Pulmonary artery endothelial cell (primary cell): Measurements from ENCODE around the gene FMNL2. TPM values are rescaled to one million over a fixed set of nuclear protein-coding genes. Genes with fewer than 3 reads are reported as not detected.

ENCODE experiments used
- DNase-seq: peaks from one replicate; pipeline ENCODE4 v3.0.0-alpha.2; 2011; ENCODE audit warnings: low read depth, low spot score
- total RNA-seq: library from RNA; depleted of rRNA; stranded (reverse); fragments of >200 nt; gene quantifications from 2 replicates; pipeline ENCODE4 v1.2.3, GENCODE V29; 2014

Gene FMNL2
- total RNA-seq, 1 donor from 2014 or later, result 26.6 TPM

DNA sequence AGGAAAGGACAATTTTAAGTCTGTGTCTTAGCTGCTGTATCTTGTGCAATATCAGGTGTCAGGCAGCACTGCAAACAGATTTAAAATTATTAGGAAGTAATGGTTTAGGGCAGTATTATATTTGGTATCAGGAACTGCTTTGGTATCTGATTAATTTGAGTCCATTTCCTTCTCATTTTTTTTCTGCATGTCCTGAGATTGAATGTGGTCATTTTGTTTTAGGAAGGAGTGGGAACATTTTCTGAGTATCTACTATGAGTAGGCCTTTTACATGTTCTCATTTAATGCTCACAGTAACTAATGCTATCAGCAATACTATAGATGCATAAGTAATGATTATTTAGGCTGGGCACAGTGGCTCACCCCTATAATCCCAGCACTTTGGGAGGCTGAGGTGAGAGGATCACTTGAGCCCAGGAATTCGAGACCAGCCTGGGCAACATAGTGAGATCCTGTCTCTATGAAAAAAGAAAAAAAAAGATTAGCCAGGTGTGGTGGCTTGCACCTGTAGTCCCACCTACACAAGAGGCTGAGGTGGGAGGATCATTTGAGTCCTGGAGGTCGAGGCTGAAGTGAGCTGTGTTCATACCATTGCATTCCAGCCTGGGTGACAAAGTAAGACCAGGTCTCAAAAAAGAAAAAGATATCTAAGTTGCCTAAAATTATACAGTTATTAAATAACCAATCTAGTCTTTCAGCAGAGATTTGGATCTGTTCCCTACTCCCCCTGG lies 4.7 kb downstream of the FMNL2 start:
- DNase-seq, result no peak

- no peak for DNase-seq
These were observed 7.5 kb downstream of the FMNL2 start for GRCh38 chr2:152342259-152343046.

DNA sequence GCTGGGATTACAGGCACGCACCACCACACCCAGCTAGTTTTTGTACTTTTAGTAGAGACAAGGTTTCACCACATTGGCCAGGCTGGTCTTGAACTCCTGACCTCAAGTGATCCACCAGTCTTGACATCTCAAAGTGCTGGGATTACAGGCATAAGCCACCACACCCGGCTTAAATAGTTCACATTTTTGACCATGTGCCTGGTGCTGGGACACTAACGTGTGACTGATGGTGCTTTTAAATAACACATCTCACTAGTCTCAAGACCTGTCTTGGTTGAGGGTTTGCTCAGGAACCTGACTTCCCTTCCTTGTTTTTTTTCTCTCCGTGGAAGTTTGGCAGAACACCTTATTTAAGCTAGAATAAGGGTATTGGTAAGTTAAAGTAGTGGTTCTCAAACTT lies 8.5 kb downstream of the FMNL2 start:
- DNase-seq, result no peak

- no peak for DNase-seq
These were observed 9.7 kb downstream of the FMNL2 start for GRCh38 chr2:152344579-152345195.

- DNase-seq, result no peak
These were observed 12.1 kb downstream of the FMNL2 start for GRCh38 chr2:152347076-152347475.

- no peak for DNase-seq
These were observed 13.4 kb downstream of the FMNL2 start for GRCh38 chr2:152348388-152348787.

- DNase-seq, result no peak
These were observed 14.4 kb downstream of the FMNL2 start for GRCh38 chr2:152349416-152349815.

- no peak for DNase-seq
These were observed 15.2 kb downstream of the FMNL2 start for GRCh38 chr2:152350155-152350679.

DNA sequence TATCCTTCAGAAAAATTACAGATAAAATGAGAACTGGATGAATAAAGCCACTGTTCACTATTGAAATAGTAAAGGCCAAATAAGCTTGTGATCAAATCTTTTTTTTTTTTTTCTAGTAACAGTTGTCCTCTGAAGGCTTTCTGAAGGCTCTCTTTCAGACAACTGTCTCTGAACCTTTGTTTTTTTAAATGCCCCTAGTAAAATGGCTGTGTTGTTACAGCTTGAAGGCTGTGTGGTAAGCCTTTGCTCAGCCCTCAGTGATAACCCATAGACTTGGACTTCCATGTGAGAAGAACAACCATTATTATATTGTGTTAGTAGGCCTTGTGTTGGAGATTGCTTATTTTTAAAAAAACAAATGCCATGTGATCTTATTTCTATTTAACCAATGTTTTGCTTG lies 17.6 kb downstream of the FMNL2 start:
- no peak for DNase-seq

DNA sequence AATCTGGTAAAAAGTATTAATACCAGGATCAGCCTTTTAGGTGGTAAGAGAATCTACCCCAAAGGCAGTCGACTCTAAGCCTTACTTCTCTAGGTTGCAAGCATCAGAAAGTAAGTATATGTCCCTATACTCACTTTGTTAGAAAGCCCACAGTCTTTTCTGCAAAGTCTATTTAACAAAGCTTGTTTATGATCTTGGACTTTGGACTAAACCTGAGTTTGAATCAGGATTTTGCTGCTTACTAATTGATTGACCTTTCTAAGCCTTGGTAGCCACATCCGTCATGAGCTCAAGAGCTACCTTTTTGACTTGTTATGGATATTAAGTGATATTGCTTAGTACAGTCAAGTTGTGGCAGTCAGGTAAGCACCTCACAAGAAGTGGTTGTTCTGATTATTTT lies 18.4 kb downstream of the FMNL2 start:
- DNase-seq, result no peak

DNA sequence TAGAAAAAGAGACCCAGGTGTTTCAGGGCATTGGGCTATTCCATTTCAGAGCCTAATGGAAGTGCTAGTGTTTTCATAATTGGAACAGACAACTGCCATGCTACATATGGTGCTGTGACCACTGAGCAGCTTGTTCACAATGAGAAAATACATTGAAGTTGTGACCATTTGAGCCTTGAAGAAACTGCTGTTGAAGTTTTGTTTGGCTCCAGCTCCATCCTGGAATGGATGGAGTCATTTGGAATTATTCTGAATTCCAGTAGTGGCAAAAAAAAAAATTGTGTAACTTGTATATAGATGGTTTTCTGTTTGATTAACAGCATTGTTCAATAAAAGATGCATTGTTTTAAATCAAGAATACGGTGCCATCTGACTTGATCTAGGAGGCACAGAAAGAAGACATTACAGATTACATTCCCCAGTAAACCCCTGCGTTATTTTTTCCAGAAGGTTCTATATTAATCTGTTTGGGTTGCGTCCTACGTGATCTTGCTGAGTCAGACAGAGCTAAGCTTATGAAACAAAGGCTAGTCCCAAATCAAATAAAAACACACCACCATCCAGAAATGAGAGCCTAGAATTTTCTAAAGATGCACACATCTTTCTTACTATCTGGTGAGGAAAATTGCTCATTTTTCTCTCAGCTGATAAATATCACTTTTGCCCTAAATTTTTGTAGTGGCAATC lies 19.2 kb downstream of the FMNL2 start:
- no peak for DNase-seq

- no peak for DNase-seq
These were observed 19.9 kb downstream of the FMNL2 start for GRCh38 chr2:152354909-152355308.

DNA sequence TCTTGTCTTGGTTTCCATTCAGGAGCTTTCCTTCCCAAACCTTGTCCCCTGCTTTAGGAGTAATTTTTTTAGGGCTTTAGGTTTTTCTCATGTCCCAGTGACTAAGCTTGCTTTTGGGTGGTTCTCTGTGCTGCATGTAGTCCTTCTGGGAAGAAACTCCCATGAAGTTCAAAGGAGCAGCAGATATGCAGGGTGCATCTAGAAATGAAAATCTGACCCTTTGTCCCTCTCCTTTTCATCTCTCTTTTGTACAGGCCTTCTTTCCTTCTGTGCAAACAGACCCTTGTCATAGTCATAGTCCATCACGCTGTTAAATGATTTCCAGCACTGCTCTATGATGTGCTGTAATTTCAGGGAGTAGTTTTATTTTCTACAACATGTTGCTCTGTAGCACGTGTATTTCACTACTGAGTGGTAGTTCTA lies 20.4 kb downstream of the FMNL2 start:
- DNase-seq, result no peak

DNA sequence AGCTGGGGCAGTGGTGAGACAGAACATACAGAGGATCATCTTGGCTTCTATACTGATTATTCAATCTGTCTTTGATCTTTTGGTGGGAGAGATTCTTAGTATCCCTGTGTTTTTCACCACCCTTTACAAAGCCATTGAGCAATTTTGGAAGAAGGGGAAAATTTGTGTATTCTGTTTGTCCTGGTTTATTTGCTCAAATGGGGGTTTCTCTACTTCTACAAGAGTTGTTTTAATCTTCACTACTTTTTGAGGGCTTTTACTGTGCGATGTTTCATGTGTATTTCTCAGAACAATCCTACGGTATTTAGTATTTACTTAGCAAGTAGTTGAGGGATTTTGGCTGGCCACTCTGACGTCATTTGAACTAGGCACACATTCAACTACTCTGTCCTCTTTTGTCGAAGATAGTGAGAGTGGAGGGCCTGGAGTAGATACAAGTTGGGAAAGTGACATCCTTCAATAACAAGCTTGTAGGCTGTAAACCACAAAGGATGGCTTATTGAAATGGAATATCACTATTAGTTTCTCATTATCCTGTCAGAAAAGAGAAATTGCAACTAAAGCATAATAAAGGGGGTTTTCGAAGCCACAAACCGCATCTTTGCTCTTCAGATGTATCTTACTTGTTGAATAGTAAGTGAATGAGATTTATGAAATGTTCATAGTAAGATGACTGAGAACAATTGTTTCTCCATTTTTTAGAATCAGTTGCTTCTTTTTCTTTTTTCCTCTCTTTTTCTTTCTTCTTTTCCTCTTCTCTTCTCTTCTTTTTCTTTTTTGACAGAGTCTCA lies 24.8 kb downstream of the FMNL2 start:
- no peak for DNase-seq

DNA sequence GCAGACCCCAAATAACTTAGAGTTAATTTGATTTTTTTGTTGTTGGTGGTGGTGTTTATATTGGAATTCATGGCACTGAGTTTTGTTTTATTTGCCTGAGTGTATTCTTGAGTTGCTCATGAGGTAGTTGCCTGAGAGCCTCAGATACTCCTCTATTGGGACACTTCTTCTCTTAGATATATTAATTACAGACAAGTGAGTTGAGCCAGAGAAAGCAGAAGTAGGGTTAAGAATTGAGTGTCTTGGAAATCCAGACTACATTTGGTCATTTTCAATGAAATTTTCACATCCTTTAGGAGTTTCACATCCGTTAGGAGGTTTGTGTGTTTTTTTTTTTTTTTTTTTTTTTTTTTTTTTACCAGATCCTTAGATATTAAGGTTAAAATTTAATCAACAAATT lies 29.0 kb downstream of the FMNL2 start:
- no peak for DNase-seq

DNA sequence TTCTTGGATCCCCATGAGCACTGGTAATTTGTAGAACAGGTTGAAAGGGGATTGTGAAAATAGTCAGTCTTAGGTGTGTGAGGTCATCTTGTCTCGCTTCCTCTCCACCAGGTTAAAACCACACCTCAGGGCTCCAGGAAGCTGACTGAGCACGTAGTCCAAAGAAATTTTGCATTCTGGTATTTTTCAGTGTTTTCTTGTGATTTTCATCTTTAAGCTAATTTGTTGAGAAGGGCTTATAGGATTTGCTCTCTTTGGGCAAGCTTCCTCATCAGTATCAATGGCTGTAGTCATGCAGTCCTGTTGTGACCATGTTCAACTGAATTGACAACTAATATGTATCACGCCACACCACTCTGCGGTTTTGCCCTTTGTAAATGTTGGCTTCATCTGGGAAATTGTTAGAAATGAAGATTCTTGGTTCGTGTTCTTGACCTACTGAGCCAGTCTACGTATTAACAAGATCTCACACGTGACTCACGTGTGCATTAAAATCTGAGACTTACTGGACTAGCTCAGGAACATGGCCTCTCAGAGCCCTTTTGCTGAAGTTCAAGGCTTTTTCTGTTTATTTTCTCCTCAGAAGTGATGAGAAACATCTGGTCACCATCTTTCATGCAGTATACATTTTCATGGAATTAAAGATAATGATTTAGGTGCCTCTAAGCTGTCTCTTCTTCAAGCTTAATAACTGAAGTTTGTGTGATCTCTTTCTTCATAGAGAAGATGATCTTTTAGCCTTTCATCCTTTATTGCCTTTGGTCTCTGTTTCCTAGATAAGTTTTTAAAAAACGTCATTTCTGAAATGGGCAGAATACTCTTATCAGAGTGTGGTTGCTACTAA lies 32.8 kb downstream of the FMNL2 start:
- no peak for DNase-seq

- no peak for DNase-seq
These were observed 34.3 kb downstream of the FMNL2 start for GRCh38 chr2:152369176-152369860.

DNA sequence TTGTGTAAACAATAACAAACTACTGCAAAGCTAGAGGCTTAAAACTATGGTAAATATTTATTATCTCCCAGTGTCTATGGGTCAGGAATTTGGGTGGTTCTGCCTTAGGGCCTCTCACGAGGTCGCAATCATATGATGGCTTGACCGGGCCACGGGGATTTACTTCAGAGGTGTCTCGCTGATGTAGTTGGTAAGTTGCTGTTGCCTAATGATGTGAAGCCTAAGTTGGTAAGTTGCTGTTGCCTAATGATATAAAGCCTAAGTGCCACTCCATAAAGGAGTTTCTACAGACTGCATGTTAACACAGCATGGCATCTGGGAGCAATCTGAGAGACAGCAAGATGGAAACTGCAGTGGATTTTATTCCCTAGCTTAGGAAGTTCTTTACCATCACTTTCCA lies 35.8 kb downstream of the FMNL2 start:
- no peak for DNase-seq

- no peak for DNase-seq
These were observed 37.5 kb downstream of the FMNL2 start for GRCh38 chr2:152372438-152372984.
